Liver (tissue), 9 donors: ENCODE data around the gene PSPC1. TPM values are rescaled to one million over a fixed set of nuclear protein-coding genes. Genes with fewer than 3 reads are reported as not detected.

Source experiments
- DNase-seq: peaks from one replicate; pipeline ENCODE4 v3.0.0-alpha.2; 2017; ENCODE audit warnings: low spot score
- H3K27ac ChIP-seq, 2 donors: one replicate each; pipeline ENCODE4 v1.7.0; 2013; ENCODE audit warnings: inconsistent platforms in 2 of 2, low read length in 2 of 2, control low read depth in 1 of 2, low read depth in 1 of 2, mild to moderate bottlenecking in 1 of 2
- H3K27me3 ChIP-seq, 4 donors: one replicate each; pipeline versions ENCODE4 v1.6.1 to v1.7.0; 2013; ENCODE audit warnings: low read length in 3 of 4, inconsistent platforms in 1 of 4, mild to moderate bottlenecking in 1 of 4, moderate library complexity in 1 of 4; ENCODE audit not compliant: control insufficient read depth in 4 of 4, insufficient read depth in 4 of 4
- H3K36me3 ChIP-seq, 4 donors: one replicate each; pipeline versions ENCODE4 v1.6.1 to v1.7.0; 2013; ENCODE audit warnings: low read length in 3 of 4, mild to moderate bottlenecking in 3 of 4, low read depth in 1 of 4, moderate library complexity in 1 of 4; ENCODE audit not compliant: control insufficient read depth in 4 of 4, insufficient read depth in 3 of 4
- H3K4me1 ChIP-seq, 4 donors: one replicate each; pipeline versions ENCODE4 v1.6.1 to v1.7.0; 2013; ENCODE audit warnings: low read length in 3 of 4, mild to moderate bottlenecking in 3 of 4, moderate library complexity in 1 of 4; ENCODE audit not compliant: control insufficient read depth in 4 of 4, insufficient read depth in 4 of 4
- H3K4me3 ChIP-seq, 3 donors: one replicate each; pipeline versions ENCODE4 v1.6.1 to v1.7.0; 2013; ENCODE audit warnings: low read length in 3 of 3, control low read depth in 1 of 3, low read depth in 1 of 3, mild to moderate bottlenecking in 1 of 3
- H3K9ac ChIP-seq, 2 donors: one replicate each; pipeline ENCODE4 v1.7.0; 2013; ENCODE audit warnings: low read length in 2 of 2, mild to moderate bottlenecking in 2 of 2, moderate library complexity in 2 of 2, control low read depth in 1 of 2, low read depth in 1 of 2
- H3K9me3 ChIP-seq, 4 donors: one replicate each; pipeline versions ENCODE4 v1.6.1 to v1.7.0; 2013; ENCODE audit warnings: low read length in 3 of 4; ENCODE audit not compliant: control insufficient read depth in 4 of 4
- ATF3 ChIP-seq: IDR thresholded peaks from 2 replicates; pipeline ENCODE4 v1.6.1; 2016; ENCODE audit warnings: antibody characterized with exemption
- CTCF ChIP-seq: fragments of 150-350 bp; IDR thresholded peaks from 2 replicates; pipeline ENCODE4 v1.5.1; 2017; ENCODE audit warnings: improper control_type of control experiment, low read depth, low read length; ENCODE audit not compliant: missing input control
- EGR1 ChIP-seq, 2 donors: IDR thresholded peaks; 2 replicates each; pipeline ENCODE4 v1.6.1; 2016 to 2018; ENCODE audit warnings: antibody characterized with exemption in 2 of 2, low read depth in 2 of 2
- FOXA1 ChIP-seq: IDR thresholded peaks from 2 replicates; pipeline ENCODE4 v1.6.1; 2016; ENCODE audit warnings: antibody characterized with exemption
- FOXA2 ChIP-seq: IDR thresholded peaks from 2 replicates; pipeline ENCODE4 v1.6.1; 2016; ENCODE audit warnings: antibody characterized with exemption
- GABPA ChIP-seq, 2 donors: IDR thresholded peaks in 1 of 2; conservative IDR thresholded peaks in 1 of 2; 2 replicates each; pipeline ENCODE4 v1.6.1; 2016; ENCODE audit warnings: antibody characterized with exemption in 2 of 2, mild to moderate bottlenecking in 1 of 2, moderate library complexity in 1 of 2
- HNF4A ChIP-seq, 2 donors: conservative IDR thresholded peaks; 2 replicates each; pipeline ENCODE4 v1.6.1; 2016; ENCODE audit warnings: antibody characterized with exemption in 2 of 2, mild to moderate bottlenecking in 2 of 2
- HNF4G ChIP-seq: IDR thresholded peaks from 2 replicates; pipeline ENCODE4 v1.6.1; 2016; ENCODE audit warnings: antibody characterized with exemption
- JUND ChIP-seq, 2 donors: IDR thresholded peaks; 2 replicates each; pipeline ENCODE4 v1.6.1; 2016; ENCODE audit warnings: antibody characterized with exemption in 2 of 2
- NR2F2 ChIP-seq: IDR thresholded peaks from 2 replicates; pipeline ENCODE4 v1.6.1; 2016; ENCODE audit warnings: antibody characterized with exemption
- RAD21 ChIP-seq, 2 donors: IDR thresholded peaks; 2 replicates each; pipeline ENCODE4 v1.6.1; 2016; ENCODE audit warnings: antibody characterized with exemption in 2 of 2, mild to moderate bottlenecking in 2 of 2
- RXRA ChIP-seq, 2 donors: IDR thresholded peaks; 2 replicates each; pipeline ENCODE4 v1.6.1; 2017 to 2018; ENCODE audit warnings: antibody characterized with exemption in 2 of 2, mild to moderate bottlenecking in 1 of 2
- SP1 ChIP-seq: IDR thresholded peaks from 2 replicates; pipeline ENCODE4 v1.6.1; 2018; ENCODE audit warnings: antibody characterized with exemption, mild to moderate bottlenecking
- TAF1 ChIP-seq: conservative IDR thresholded peaks from 2 replicates; pipeline ENCODE4 v1.6.1; 2016; ENCODE audit warnings: antibody characterized with exemption, mild to moderate bottlenecking
- YY1 ChIP-seq: IDR thresholded peaks from 2 replicates; pipeline ENCODE4 v1.6.1; 2016; ENCODE audit warnings: antibody characterized with exemption, mild to moderate bottlenecking
- WGBS: extraction: QIAGEN DNeasy Blood & Tissue Kit; methylation state at CpG from one replicate; pipeline ENCODE4 v1.1.7; 2013; 5-methylcytosine and 5-hydroxymethylcytosine counted together
- polyA plus RNA-seq, 2 donors: library from polyadenylated mRNA; stranded (reverse) in 1 of 2; unstranded in 1 of 2; fragments of 200-250 nt in 1 of 2; fragments of >200 nt in 1 of 2; fragmentation: Nextera tagmentation in 1 of 2; extraction: Ambion mirVana in 1 of 2; gene quantifications; one replicate each; pipeline versions ENCODE4 v1.2.1 to v1.2.3, GENCODE V29; 2013 to 2015
- total RNA-seq, 2 donors: library from RNA; depleted of rRNA; stranded (reverse); fragments of >200 nt; gene quantifications; one replicate each; pipeline ENCODE4 v1.2.3, GENCODE V29; 2014
- TF ChIP-seq, protein P1 (sequence below): IDR thresholded peaks from 2 replicates; pipeline ENCODE4 v1.6.1; 2016; ENCODE audit warnings: antibody characterized with exemption
- TF ChIP-seq, protein P2 (sequence below): IDR thresholded peaks from 2 replicates; pipeline ENCODE4 v1.6.1; 2016; ENCODE audit warnings: antibody characterized with exemption, mild to moderate bottlenecking
- donor health status: healthy.
- donor health status: healthy.
- donor health status: healthy.
- donor health status: healthy.
- donor health status: healthy.

Gene PSPC1
- total and polyA plus RNA-seq, 4 donors = 7.8 to 38.2 (median 20.1) TPM

- Histone ChIP-seq H3K36me3 (peaks cover 14 to 55% (median 34%) of the 10 kb centered on the region in 4 donors), H3K27me3 (no peaks in the 10 kb centered on the region), H3K4me1 (no peaks in the 10 kb centered on the region), H3K4me3 (no peak overlapping the region), H3K27ac (no peak overlapping the region), H3K9ac (no peak overlapping the region), H3K9me3 (no peaks in the 10 kb centered on the region)
- TF ChIP-seq HNF4G = no peak
- TF ChIP-seq, protein P1, sequence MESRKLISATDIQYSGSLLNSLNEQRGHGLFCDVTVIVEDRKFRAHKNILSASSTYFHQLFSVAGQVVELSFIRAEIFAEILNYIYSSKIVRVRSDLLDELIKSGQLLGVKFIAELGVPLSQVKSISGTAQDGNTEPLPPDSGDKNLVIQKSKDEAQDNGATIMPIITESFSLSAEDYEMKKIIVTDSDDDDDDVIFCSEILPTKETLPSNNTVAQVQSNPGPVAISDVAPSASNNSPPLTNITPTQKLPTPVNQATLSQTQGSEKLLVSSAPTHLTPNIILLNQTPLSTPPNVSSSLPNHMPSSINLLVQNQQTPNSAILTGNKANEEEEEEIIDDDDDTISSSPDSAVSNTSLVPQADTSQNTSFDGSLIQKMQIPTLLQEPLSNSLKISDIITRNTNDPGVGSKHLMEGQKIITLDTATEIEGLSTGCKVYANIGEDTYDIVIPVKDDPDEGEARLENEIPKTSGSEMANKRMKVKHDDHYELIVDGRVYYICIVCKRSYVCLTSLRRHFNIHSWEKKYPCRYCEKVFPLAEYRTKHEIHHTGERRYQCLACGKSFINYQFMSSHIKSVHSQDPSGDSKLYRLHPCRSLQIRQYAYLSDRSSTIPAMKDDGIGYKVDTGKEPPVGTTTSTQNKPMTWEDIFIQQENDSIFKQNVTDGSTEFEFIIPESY = no peak
- TF ChIP-seq RXRA (IDR thresholded peaks at IDR 0.05) = no peak
- no peak for TF ChIP-seq GABPA (IDR thresholded peaks at IDR 0.05 in 1 of 2, conservative IDR thresholded peaks at IDR 0.05 in 1 of 2)
- WGBS = 94% methylated on average over 2 of the region's 2 CpGs
- DNase-seq = no peak
Measured at GRCh38 chr13:19661126-19661525, 121.6 kb downstream of the PSPC1 start.

DNA sequence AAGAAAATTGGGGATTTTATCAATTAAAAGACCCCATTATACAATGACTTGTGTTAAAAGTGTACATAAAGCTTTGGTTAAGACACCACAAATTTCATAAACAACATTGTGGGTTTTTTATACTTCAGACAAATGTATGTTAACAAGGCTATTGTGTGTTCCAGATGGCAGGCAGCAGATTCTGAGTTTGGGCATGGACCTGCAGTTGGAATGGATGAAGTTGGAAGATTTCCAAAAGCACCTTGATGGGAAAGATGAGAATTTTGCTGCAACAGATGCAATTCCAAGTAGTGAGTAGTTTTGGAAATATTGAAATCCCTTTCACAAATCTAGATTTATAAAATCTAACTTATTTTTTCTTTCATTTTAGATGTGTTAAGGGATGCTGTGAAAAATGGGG lies 123.9 kb downstream of the PSPC1 start:
- Histone ChIP-seq H3K27ac (no peak overlapping the region), H3K4me3 (no peak overlapping the region), H3K36me3 (peaks cover 14 to 34% (median 24%) of the 10 kb centered on the region in 4 donors), H3K4me1 (no peaks in the 10 kb centered on the region), H3K9me3 (no peaks in the 10 kb centered on the region), H3K9ac (no peak overlapping the region), H3K27me3 (no peaks in the 10 kb centered on the region)
- TF ChIP-seq RAD21 (IDR thresholded peaks at IDR 0.05) (no peak), SP1 (no peak), CTCF (no peak), NR2F2 (no peak), RXRA (IDR thresholded peaks at IDR 0.05) (no peak), JUND (IDR thresholded peaks at IDR 0.05) (no peak), FOXA2 (no peak), ATF3 (no peak), HNF4A (conservative IDR thresholded peaks at IDR 0.05) (no peak), FOXA1 (no peak), TAF1 (no peak), YY1 (no peak), EGR1 (IDR thresholded peaks at IDR 0.05; ENCODE audit: low read depth in 2 of 2) (no peak), GABPA (IDR thresholded peaks at IDR 0.05 in 1 of 2, conservative IDR thresholded peaks at IDR 0.05 in 1 of 2) (no peak)
- TF ChIP-seq, protein P1 = no peak
- TF ChIP-seq, protein P2, sequence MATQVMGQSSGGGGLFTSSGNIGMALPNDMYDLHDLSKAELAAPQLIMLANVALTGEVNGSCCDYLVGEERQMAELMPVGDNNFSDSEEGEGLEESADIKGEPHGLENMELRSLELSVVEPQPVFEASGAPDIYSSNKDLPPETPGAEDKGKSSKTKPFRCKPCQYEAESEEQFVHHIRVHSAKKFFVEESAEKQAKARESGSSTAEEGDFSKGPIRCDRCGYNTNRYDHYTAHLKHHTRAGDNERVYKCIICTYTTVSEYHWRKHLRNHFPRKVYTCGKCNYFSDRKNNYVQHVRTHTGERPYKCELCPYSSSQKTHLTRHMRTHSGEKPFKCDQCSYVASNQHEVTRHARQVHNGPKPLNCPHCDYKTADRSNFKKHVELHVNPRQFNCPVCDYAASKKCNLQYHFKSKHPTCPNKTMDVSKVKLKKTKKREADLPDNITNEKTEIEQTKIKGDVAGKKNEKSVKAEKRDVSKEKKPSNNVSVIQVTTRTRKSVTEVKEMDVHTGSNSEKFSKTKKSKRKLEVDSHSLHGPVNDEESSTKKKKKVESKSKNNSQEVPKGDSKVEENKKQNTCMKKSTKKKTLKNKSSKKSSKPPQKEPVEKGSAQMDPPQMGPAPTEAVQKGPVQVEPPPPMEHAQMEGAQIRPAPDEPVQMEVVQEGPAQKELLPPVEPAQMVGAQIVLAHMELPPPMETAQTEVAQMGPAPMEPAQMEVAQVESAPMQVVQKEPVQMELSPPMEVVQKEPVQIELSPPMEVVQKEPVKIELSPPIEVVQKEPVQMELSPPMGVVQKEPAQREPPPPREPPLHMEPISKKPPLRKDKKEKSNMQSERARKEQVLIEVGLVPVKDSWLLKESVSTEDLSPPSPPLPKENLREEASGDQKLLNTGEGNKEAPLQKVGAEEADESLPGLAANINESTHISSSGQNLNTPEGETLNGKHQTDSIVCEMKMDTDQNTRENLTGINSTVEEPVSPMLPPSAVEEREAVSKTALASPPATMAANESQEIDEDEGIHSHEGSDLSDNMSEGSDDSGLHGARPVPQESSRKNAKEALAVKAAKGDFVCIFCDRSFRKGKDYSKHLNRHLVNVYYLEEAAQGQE = no peak
- DNase-seq = no peak
